HG02973 (cell line): Measurements from ENCODE around the gene JAZF1.

Experiments used
- ATAC-seq: cut with Tn5 transposase; IDR thresholded peaks from one replicate; pipeline ENCODE4 v1.9.1; 2021; ENCODE audit warnings: moderate library complexity; ENCODE audit not compliant: unreplicated experiment

Gene JAZF1

DNA sequence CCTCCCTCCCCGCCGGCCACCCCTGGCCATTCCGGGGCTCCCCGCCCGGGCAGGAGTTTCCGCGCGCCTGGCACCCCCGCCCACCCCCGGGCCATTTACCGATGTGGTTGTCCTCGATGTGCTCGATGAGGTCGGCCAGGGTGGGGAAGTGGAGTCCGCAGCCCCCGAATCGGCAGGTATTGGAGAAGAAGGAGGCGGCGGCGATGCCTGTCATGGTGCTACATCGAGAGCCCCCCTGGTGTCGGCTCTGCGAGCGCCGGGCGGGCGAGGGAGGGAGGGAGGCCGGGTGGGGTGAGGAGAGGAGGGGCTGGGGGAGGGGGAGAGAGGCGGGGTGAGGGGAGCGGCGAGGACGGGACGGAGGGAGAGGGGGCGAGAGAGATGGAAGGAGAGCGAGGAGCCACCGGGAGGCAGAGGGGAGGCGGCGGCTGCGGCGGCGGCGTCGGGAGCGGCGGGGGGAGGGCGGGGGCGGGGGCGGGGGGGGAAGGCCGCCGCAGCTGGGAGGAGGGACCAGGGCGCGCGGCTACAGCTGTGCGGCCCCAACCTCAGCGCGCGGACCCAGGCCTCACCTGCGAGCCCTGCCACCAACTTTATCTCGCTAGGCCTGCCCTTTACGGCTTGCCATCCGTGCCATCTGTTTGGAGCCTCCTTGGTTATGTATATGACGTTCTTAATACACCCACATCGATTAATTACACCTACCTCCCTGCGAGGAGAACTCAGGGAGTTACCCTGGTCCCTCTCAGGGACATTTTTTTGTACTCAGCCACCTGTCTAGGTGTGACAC is at the start of gene JAZF1:
JAZF1 (minus strand) TSS at position 432 of the 784 bp plus-strand sequence.
- no peak for ATAC-seq

- no peak for ATAC-seq
Observed at GRCh38 chr7:28230261-28230660, 49.7 kb upstream of the JAZF1 start.

- no peak for ATAC-seq
Observed at GRCh38 chr7:28228396-28228795, 47.8 kb upstream of the JAZF1 start.

DNA sequence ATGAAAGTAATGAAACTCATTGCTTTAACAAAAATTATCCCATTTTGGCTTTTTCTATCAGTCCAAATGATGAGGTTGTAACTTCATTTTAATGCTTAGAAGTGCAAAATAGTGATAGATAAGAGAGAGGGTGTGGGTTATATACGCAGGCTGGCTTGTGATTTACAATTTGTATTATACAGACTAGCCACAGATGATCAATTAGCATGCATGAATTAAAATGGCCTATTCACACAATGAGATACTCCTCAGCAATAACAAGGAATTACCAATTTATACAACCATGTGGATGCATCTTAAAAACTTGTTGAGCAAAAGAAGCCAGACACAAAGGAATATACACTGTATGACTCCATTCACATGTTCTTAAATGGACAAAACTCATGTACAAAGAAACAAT is 45.4 kb upstream of the JAZF1 start:
- ATAC-seq = no peak

DNA sequence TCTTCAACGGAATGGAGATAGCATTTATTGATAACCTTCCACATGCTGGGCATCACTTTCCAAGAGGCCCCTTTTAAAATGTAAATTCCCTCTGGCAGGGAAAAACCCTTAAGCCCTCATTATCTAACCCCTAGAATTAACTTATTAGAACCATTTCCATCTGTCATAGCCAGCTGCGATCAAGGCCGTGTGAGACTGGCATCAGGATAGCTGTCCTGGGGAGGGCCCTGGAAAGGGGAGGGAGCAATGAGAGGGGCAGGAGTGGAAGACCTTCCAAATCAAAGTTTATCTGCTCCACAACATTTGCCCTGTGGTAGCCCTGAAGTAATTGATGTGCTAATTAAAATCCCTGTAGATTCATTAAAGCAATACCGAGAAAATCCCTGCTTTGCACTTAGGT is 45.0 kb upstream of the JAZF1 start:
- ATAC-seq = no peak

DNA sequence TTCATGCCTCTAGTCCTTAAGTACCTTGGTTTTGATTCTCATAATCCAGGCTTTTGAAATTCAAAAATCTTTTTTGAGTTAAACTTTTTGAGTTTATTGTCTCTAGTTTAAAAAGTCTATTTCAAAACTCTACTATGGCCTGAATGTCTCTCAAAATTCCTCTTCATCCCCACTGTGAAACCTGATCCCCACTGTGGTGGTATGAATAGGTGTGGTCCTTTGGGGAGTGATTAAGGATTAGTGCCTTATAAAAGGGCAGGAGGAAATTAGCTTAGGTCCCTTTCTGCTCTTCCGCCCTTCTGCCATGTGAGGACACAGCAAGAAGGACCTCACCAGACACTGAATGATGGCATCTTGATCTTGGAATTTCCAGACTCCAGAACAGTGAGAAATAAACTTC is 44.1 kb upstream of the JAZF1 start:
- ATAC-seq = no peak

DNA sequence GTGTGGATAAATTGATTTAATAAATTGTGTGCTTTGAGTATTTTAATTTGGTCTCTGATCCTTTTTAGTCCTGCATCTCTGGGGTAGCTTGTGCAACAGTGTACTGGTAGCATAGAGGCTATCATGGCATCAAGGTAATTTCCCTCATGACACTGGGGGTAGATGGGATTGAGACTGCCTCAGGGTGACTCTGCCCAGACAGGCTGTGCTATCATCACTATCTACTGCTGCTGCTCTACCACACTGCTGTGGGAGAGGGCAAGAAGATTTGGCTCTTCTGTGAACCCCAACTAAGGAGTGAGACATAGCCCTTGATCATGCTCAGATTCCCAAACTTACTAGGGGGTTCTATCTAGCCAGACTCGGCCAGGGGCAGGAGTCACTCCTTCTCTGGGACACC is 43.6 kb upstream of the JAZF1 start:
- no peak for ATAC-seq

- no peak for ATAC-seq
Observed at GRCh38 chr7:28222636-28223035, 42.0 kb upstream of the JAZF1 start.

DNA sequence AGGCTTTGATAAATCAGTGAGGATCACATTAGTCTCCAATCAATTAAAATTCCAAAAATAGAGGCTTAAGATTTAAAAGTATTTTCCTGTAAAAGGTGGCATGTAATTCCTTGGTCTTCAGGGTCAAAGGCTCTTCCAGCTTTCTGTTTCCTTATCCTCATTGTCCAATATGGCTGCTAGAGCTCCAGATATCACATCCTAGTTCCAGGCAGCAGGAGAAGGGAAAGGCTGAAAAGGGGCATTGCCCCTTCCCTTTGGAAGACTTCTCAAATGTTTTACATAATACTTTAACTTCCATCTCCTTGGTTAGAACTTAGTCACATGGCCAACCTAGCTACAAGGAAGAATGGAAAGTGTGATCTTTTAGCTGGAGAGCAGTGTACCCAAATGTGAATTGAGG is 39.2 kb upstream of the JAZF1 start:
- ATAC-seq = no peak

DNA sequence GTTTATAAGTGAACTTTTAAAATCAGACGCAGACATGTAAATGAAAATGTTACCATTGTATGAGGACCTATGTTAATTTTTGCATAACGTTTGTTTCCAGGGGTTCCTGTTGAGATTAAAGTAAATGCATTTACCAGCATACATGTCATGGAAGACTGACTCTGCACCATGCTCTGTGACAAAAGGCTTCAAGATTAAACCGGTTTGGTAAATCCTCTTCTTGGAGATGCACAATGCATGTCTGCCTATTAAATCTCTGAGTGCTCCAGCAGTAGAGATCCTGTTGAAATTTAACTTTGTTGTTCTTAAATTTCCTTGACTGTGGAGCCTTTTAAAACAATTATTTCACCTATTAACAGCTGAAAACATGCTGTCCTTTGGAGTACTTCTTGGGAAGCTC is 36.5 kb upstream of the JAZF1 start:
- ATAC-seq = no peak

DNA sequence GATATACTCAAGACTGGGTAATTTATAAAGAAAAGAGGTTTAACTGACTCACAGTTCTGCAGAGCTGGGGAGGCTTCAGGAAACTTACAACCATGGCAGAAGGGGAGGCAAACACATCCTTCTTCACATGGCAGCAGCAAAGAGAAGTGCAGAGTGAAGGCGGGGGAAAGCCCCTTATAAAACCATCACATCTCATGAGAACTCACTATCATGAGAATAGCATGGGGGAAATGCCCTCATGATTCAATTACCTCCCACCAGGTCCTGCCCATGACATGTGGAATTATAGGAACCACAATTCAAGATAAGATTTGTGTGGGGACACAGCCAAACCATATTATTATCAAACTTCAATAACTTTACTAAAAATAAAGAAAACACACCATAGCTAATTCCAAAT is 30.4 kb upstream of the JAZF1 start:
- no peak for ATAC-seq

GRCh38 chr7:28208506-28208905 is 27.9 kb upstream of the JAZF1 start:
- no peak for ATAC-seq

DNA sequence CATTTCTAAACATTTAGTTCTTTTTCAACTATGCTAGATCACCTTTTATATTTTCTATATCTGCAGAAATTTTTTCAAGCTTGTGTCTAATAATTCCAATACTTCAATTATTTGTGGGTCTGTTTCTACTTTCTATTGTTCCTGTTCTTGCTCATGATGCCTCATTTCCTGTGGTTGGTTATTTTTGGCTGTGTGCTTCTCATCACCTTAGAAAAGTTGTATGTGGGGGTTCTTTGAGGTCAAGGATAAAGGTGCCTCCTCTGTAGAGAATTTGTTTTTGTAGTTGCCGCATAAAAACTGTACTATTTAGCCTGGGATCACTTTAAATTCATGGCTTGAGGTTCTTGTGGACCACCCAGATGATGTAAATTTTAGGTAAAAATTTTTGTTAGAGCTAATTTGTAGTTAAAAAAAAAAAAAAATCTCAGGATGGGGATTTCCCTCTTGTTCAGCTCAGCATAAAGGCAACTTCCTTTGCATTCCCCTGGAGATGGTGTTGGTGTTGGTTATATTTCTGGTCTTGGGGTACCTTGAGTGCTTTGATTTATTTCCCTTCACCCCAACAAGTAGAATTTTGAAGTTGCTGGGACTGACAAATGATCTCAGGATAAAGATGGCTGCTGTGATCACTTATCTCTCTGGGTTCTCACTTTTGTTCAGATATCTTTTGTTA is 27.0 kb upstream of the JAZF1 start:
- ATAC-seq = no peak

DNA sequence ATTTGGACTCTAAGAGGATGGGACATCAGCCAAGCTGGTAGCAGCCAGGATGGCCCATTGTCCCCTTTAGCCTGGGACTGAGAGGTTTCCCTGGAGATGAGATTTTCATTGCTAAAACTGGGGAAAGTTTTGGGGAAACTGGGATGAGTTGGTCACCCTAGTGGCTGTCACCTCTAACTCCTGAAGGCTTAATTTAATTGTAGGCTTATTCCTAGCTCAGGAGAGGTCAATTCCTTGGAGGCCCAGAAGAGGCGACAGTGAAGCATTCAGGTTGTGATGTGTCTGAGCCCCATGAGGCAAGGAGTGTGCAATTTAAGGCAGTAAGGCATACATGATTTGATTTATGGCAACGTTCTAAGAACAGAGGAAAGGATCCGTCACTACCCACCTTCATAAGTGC is 24.9 kb upstream of the JAZF1 start:
- ATAC-seq = no peak

DNA sequence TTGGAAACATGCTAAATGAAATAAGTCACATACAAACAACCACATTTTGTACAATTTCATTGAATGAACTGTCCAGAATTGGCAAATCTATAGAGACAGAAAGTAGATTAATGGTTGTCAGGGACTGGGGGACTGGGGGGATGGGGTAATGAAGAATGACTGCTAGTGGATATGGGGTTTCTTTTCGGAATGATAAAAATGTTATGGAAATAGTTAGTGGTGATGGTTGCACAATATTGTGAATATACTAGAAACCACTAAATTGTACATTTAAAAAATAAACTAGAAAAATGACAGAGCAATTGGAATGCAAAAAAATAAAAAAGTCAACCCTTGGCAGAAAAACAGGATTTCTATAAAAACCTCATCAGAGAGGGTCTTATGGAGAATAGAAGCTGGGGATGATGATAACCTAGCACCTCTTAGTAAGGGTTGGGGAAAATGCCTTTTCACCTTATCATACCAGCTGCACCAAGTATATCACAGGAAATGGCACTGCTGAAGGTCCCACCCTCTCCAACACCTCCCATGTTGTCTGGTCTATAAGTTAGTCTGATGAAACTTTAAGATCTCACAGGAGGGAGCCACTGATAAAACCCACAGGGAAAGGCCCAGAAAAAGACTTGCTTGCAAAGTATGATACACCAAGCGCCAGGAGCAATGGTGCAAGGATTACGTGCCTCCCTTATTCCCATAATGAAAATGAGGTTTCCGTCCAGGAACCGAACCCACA is 23.1 kb upstream of the JAZF1 start:
- ATAC-seq = no peak

DNA sequence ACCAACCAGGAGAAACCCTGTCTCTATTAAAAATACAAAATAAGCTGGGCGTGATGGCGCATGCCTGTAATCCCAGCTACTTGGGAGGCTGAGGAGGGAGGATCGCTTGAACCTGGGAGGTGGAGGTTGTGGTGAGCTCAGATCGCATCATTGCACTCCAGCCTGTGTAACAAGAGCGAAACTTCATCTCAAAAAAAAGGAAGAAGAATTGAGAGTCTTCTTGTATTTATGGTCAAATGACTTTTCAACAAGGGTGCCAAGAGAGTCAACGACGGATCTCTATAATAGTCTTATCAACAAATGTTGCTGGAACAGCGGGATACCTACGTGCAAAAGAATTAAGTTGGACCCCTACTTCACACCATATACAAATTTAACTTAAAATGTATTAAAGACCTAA is 21.6 kb upstream of the JAZF1 start:
- no peak for ATAC-seq

GRCh38 chr7:28201131-28201530 is 20.5 kb upstream of the JAZF1 start:
- ATAC-seq = no peak

DNA sequence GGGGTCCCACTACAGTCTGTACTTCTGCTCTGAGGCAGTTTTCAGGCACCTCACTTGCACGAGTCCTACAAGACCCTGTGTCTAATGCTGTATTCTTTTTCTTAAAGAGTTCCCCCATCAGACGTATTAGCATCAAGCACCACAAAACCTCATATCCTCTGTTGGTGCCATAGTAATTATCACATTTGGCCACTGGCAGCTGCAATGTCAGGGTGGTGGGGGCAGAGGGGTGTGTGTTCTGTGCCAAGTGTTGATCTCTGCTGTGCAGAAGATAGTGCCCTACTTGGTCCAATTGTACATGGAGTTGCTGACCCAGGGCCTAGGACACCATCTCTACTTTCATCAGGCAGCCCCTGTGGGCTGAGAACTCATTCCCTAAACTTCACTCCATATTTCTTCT is 20.0 kb upstream of the JAZF1 start:
- ATAC-seq = no peak

- ATAC-seq = no peak
Observed at GRCh38 chr7:28199021-28199510, 18.5 kb upstream of the JAZF1 start.

- no peak for ATAC-seq
Observed at GRCh38 chr7:28195910-28196620, 15.5 kb upstream of the JAZF1 start.
